KBM-7 (cell line): ENCODE data around the gene MYL2.

Experiments
- DNase-seq: peaks from one replicate; pipeline ENCODE4 v3.0.0-alpha.2; 2015
- in situ Hi-C: fragments of 300-500 bp; cut with MboI; formaldehyde crosslinking; loops from 2 replicates; pipeline ENCODE4 v1.14.3; 2020; ENCODE audit warnings: low sequenced_read_pairs, low pct_unique_long_range_greater_than_20kb, mixed read lengths

MYL2 gene

GRCh38 chr12:110906985-110907384, 13.4 kb downstream of the MYL2 start:
- DNase-seq, result no peak
- in situ Hi-C loops, result no loop called here

DNA sequence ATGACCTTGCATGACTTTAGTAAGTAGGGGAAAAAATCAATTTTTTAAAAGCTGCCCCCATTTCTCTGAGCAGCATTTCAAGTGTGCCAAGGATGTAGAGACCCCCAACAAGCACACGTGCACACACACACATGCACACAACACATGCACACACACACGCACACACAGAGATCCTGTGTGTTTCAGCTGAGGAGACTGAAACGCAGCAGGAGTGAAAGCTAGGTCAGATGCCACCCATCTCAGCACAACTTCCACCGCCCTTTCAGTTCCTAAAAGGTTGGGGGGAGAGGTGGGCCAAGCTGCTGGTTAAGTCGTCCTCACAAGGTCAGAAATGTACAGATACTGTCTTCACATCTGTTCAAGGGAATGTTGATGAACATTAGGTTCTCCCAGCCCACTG, 13.9 kb downstream of the MYL2 start:
- in situ Hi-C loops, result no loop called here
- DNase-seq, result no peak

DNA sequence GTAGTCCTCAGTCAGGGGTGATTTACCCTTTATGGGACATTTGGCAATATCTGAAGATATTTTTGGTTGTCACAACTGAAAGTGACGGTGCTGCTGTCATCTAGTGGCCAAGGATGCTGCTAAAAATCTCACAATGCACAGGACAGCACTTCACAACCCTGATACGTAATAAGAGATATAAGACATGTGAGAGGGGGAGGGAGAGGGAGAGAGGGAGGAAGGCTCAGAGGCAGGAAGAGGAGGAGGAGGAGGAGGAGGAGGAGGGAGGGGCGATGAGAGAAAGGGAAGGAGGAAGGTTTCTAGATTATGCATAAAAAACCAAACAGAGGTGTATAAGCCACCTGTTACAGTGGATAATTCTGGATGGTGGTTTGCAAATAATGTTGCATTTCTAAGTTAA, 14.3 kb downstream of the MYL2 start:
- peak; percentile 60 for DNase-seq
- in situ Hi-C loops, result no loop called here

- no peak for DNase-seq
- in situ Hi-C loops, result no loop called here
Observed at GRCh38 chr12:110903511-110903910, 16.9 kb downstream of the MYL2 start.

GRCh38 chr12:110901401-110901800, 19.0 kb downstream of the MYL2 start:
- in situ Hi-C loops, result no loop called here
- no peak for DNase-seq

DNA sequence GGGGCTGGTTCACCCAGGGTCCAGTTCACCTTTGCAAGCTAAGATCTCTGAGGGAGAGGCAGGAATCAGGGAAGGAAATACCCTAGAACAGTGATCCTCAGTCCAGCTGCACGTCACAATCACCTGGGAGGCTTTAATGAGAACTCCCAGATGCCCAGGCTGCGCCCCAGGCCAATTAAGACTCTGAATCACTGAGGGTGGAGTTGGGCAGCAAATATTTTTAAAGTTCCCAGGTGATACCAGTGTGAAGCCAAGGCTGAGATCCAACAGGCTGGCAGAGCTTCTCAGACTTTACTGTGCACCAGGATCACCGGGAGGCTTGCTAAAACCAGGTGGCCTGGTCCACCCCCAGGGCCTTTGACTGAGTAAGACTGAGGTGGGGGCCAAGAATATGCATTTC, 23.8 kb downstream of the MYL2 start:
- DNase-seq, result no peak
- in situ Hi-C loops, result no loop called here

DNA sequence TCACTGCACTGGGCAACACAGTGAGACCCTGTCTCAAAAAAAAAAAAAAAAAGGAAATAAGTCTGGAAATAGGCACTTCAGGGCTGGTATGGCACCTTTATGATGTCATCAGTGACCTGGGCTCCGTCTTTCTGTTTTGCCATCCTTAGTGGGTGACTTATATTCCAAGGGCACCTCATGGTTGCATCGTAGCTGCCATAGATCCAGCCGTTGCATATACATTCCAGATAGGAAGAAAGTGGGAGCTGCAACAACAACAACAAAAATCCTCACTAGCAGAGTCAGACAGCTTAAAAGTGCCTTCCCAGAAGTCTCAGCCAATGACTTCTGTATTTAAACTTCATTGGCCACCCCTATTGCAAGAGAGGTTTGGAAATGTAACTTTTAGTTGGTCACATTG, 26.4 kb downstream of the MYL2 start:
- no peak for DNase-seq
- in situ Hi-C loops, result no loop called here

- in situ Hi-C loops, result no loop called here
Observed at GRCh38 chr12:110889361-110889760, 31.0 kb downstream of the MYL2 start.

DNA sequence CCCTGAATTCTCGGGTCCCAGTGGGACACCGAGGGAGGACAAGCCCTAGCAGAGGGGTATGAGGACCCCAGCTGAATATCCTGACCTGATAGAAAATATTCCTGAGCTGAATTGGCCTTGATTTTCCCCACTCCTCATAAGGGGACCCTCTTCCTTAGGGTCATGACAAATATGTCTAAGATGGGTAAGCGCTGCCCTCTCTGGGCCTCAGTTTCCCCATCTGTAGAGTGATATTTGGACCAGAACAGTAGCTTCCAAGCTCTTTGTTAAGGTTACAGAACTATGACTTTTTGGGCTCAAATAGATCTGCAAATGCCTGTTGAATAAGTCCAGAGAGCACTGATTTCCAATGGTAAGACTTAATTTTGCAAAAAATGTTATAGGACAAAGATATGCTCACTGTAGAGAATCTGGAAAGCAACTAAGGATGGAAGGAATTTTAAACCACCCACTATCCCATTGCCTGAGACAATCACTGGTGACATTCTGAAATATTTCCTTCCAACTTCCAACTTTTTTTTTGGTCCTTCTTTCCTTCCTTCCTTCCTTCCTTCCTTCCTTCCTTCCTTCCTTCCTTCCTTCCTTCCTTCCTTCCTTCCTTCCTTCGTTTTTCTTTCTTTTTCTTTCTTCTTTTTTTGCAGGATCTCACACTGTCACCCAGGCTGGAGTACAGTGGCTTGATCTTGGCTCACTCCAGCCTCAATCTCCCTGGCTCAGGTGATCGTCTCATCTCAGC, 32.0 kb downstream of the MYL2 start:
- no peak for DNase-seq
- in situ Hi-C loops, result no loop called here

More at GRCh38 chr12:110889361-110889760, 31.0 kb downstream of the MYL2 start:
- no peak for DNase-seq

GRCh38 chr12:110885152-110885840, 35.1 kb downstream of the MYL2 start:
- no peak for DNase-seq
- in situ Hi-C loops, result no loop called here

GRCh38 chr12:110883251-110883650, 37.1 kb downstream of the MYL2 start:
- no peak for DNase-seq
- in situ Hi-C loops, result no loop called here

GRCh38 chr12:110880651-110881050, 39.7 kb downstream of the MYL2 start:
- DNase-seq, result no peak
- in situ Hi-C loops, result no loop called here

DNA sequence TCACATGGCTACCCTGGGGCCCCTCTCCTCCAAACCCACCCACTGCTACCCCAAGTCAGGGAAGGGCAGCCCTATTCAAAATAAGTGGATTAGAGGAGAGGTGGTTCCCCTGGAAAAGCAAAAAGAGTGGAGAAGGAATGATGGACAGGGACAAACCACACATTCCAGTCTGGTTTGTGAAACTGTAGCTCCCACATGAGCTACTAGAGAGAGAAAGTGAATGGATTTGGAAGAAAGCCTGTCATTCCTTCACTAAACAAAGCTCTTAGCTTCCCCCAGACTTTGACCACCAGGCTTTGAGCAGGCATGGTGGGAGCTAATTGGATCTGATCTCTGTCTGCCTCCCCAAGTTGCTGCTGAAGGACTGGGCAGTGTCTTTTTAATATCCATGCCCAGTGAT, 45.6 kb downstream of the MYL2 start:
- DNase-seq, result no peak
- in situ Hi-C loops, result no loop called here

DNA sequence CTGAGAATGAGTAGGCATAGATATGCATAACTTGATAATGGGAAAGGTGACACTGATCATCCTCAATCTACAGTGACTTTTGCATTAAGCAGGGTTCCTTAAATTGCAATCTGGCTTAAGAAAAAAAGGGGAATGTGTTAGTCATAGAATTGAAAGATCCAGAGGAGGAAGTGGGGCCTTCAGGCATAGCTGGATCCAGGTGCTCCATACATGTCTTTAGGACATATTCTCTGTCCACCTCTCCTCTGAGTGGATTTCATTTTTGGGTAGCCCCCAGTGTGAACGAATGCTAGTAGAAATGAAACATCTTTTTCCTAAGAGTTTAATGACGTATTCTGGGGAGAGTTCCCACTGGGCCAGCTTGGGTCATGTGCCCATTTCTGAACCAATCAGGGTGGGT, 46.0 kb downstream of the MYL2 start:
- DNase-seq, result no peak
- in situ Hi-C loops, result no loop called here

GRCh38 chr12:110872100-110872499, 48.3 kb downstream of the MYL2 start:
- no peak for DNase-seq
- in situ Hi-C loops, result no loop called here

DNA sequence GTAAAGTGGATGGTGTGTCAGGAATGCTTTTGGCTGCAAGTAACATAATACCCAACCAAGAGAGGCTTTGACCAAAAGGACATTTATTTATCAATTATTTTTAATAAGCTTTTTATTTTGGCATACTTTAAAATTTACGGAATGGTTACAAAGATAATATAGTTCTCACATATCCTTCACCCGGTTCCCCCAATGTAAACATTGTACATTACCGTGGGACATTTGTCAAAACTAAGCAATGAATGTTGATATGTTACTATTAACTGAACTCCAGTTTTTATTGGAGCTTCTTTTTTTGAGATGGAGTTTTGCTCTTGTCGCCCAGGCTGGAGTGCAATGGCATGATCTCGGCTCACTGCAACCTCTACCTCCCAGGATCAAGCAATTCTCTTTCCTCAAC, 50.6 kb downstream of the MYL2 start:
- in situ Hi-C loops, result no loop called here
- no peak for DNase-seq

- in situ Hi-C loops, result no loop called here
- DNase-seq, result peak; percentile 76
Observed at GRCh38 chr12:110869026-110869425, 51.4 kb downstream of the MYL2 start.

GRCh38 chr12:110865521-110865920, 54.9 kb downstream of the MYL2 start:
- no peak for DNase-seq
- in situ Hi-C loops, result no loop called here

DNA sequence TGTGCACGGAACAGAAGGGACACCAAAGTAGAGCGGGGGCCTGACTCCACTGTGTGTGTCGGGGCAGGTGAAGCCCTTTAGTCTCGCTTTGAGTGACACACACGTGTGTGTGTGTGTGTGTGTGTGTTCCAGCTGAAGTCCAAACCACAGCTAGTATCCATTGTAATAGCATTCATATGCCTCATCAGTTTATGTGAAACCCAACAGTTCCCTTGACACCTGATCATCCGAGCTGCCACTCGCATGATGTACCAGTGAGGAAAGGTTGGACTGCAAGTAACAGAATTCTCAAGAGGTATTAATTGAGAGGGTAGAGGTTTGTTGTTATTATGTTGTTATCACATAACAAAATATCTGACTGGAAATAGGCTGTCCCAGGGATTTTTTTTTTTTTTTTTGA, 57.2 kb downstream of the MYL2 start:
- no peak for DNase-seq
- in situ Hi-C loops, result no loop called here

DNA sequence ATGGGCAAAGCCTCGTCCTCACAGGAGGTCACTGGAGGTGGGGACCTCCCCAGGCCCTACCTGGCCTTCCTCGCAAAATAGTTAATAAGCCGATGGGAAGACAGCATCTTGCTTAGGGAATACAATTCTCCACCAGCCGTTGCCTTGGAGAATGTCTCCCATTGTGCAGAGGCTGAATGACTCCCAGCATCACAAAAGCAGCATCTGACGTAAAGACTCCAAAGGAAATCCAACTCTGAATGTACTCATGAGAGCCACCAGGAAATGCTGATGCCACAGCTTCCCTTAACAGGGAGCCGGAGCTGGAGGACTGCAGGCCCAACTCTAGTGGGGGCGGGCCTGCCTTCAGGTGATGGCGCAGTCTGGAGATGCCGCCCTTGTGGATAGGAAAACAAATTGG, 58.0 kb downstream of the MYL2 start:
- no peak for DNase-seq
- in situ Hi-C loops, result no loop called here

- in situ Hi-C loops, result no loop called here
- no peak for DNase-seq
Observed at GRCh38 chr12:110861729-110862128, 58.6 kb downstream of the MYL2 start.
